Measurements from ENCODE around the gene SP110.
"Not testable (repeated sequence)": the region's sequence is repeated elsewhere in the genome, so short reads cannot be mapped to it uniquely, and the experiment has no call there.

Gene SP110

DNA sequence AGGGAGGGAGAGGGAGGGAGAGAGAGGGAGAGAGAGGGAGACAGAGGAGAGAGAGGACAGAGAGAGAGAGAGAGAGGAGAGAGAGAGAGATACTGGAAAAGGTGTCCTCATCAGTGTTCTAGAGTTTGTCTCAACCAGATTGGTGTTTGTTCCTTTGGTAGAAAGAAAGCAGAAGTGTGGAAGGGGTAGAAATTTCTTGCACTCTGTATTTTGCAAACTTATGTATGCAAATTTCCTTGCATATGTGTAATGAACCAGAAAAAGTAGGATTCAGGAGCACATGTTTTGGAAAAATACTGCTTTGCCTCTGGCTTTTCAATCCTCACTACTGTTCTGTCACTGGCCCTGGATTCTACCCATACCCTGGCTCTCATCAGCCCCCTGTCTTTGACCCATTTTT is 4.7 kb upstream of the SP110 start:
- DNase-seq (ENCODE audit: low spot score): peak; percentile 51

DNA sequence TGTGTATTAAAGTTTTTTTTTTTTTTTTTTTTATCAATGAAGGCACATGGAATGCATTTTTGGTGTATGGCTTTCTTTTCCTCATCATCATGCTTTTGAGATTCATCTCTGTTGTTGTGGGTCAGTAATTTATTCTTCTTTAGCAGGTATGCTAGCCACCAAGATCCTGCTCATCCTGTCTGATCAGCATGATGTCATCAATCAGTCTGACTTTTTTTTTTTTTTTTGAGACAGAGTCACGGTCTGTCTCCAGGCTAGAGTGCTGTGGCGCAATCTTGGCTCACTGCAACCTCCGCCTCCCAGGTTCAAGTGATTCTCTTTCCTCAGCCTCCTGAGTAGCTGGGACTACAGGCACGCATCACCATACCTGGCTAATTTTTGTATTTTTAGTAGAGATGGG is 3.0 kb upstream of the SP110 start:
- not testable (repeated sequence) for DNase-seq (ENCODE audit: low spot score)

DNA sequence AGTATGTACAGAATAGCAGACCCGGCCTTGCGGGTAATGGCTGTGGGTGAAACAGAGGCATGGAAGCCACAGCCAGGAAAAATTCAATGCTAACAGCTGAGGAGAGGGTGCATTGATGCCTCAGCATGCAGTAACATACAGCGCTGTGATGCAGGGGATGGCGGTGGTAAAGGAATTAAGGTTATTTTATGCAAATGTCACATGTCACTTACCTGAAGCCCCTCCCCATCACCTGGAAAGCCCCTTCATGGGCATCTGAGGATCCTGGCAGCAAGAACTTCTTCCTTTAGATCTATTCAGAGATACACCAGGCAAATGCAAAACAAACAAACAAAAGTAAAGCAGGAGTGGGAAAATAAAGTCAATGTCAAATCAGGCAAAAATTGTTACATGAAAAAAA is 1.7 kb upstream of the SP110 start:
- peak; percentile 56 for DNase-seq (ENCODE audit: low spot score)

DNA sequence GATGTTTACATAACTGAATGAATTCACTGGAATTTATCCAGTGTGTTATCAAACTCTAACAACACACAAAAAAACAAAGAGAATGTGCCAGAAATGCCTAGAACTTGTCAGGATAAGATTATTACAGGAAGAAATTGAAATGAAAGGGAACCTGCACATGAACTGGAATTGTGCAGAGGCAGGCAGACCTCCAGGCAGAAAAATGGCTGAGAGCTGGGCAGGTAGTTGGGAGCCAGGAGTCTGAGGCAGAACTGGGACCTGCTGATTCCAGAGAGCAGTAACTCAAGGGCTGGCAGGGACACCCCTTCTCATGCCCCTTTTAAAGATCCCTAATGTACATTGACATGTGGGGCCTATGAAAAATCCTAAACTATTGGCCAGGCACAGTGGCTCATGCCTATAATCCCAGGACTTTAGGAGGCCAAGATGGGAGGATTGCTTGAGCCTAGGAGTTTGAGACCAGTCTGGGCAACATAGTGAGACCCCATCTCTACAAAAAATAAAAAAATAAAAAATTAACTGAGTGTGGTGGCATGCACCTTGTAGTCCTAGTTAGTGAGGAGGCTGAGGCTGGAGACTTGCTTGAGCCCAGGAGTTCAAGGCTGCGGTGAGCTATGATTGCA is 674 bp upstream of the SP110 start:
- DNase-seq (ENCODE audit: low spot score): no peak

DNA sequence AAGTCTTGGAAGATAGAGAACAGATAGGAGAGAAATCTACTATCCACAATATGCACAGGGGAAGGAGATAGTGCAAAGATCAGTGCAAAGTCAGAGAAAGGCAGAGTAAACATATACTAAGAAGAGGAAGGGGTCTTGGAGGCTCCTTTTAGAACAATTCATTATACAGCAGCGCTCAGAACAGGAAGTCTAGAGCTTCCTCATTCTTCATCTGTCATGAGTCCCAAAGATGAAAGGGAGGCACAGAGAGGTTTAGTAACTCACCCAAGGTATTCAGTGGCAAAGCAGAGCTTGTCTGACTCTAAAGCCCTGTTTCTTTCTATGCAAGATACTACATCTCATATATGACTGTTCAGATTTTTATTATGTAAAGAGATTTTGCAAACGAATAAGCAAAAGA is 1.4 kb downstream of the SP110 start:
- peak; percentile 78 for DNase-seq (ENCODE audit: low spot score)

DNA sequence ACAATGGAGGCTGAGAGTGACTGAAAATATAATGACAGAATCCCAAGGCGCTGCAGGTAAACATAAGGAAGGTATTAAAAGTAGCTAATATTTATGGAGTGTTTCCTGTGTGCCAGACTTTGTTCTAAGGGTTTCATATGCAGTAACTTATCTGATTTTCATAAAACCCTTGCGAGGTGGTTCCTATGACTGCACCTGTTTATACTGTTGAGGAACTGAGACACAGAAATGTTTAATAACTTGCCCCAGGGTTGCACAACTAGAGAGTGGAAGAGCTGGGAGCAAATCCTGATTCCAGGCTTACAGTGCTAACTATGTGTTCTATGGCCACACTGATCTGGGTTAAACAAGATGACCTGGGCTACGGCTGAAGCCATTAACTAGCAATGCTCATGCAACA is 2.4 kb downstream of the SP110 start:
- peak; percentile 34 for DNase-seq (ENCODE audit: low spot score)

DNA sequence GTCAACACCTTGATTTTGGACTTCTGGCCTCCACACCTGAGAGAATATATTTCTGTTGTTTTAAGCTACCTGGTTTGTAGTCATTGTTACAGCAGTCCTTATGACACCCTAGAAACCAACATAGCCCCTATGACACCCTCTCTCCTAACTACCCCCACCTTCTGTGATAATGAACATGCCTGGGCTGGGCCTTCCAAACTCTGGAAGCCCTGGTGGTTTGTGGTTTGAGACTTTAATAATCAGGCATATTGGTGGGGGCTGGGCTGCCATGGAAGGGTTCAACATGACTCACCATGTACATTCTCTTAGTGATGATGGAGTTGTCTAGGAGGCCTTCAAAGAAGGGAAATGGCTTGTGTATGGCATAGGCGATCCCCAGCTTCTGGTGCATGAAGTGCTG is 3.3 kb downstream of the SP110 start:
- no peak for DNase-seq (ENCODE audit: low spot score)

DNA sequence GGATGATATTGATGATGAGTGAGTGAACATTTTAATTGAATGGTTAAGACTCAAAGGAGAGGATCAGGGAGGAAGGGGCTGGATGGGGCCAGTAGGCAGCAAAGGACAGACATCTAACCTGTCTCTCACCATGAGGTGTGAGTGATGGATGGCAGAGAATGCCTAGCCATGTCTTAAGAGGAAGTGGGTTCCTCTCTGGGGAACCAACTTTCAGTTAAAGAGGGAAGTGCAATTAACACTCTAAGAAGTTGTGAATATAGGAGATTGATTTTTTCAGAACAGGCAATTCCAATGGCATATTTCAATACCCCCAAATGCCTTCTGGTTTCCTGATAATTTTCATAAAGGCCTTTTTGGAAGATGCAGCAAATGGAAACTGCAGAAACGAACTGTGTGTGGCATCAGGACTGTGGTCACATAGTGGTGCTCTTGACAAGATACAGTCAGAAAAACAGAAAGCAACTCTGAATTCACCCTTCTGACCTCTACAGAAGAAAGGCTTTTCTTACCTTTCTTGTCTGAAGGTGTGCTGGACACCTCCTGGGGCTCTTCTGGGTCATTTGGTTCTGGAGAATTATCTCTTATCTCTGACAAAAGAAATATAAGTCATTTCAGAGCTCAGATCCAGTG is 10.2 kb downstream of the SP110 start:
- DNase-seq (ENCODE audit: low spot score): peak; percentile 59

DNA sequence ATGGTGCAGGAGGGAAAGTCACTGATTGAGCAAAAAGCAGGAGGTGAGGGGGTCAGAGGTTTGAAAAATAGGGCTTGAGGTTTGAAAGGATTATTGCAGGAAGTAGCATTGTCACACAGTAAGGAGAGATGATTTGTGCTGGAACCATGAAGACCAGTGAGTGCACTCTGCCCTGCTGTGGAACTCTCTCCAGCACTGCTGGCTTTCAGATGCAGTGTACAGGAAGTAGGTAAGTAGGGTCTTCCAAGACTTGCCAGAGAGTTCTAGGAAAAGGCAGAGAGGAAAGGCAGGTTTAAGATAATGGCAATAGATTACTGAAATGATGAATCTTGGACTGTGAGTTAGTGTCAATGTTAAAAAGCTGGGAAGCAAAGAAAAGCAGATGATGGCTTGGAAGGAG is 11.2 kb downstream of the SP110 start:
- DNase-seq (ENCODE audit: low spot score): no peak

DNA sequence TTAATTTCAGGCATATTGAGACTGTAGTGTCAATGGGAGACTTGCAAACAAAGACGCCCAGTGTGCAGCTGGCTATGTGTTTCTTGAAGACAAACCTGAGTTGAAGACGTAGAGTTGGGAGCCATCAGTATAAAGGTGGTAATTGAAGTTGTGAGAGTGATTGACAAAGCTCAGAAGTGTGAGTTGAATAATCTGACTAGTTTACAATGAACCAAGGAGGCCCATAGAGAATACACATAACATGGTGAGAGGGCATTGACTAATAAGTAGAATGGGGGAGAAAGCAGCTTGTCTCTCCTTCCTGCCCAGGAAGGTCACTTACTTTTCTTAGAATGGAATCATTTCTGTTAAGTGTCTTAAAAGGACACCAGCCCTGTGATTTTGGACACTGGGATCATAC is 14.1 kb downstream of the SP110 start:
- DNase-seq (ENCODE audit: low spot score): peak; percentile 30

DNA sequence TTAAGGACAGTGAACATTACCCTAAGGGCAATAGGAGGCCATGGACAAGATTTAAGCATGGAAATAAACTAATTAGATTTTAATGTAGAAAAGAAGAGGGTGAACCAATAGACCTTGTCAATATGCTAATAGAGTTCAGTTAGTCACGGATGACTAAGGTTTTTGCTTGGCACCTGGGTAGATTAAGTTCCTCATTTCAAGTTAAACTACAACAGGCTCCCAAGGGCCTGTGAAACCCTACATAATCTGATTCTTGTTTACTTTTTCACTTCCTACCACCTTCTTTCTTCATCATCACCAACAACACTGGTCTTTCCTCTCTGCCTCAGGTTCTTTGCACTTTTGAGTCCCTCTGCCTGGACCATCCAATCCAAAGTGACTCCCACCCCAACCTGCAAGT is 14.8 kb downstream of the SP110 start:
- peak; percentile 91 for DNase-seq (ENCODE audit: low spot score)

DNA sequence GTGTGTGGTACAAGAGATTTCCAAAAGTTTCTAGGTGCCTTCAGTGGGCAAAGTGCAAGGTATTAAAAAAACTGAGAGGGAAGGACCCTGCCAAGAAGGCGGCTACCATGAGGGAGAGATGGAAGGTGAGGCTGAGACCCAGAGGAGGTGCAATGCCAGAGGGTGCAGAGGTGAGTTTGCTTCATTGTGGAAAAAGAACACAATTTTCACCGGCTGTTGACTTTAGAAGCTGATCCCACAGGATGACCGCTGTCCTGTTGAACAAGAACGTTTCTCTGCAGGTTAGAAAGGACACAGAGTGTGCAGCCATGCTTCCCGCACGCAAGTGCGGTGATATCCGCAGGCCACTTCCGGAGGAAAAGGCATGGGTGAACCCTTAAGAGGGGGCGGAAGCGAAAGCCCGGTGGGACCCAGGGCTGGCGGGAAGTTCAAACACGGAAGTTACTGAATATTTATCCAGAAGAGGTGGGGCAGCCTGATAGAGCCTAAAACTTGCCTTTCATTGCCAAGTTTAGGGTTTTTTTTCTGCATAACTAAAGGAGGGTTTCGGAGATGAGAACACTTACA is 16.6 kb downstream of the SP110 start:
- peak; percentile 69 for DNase-seq (ENCODE audit: low spot score)

DNA sequence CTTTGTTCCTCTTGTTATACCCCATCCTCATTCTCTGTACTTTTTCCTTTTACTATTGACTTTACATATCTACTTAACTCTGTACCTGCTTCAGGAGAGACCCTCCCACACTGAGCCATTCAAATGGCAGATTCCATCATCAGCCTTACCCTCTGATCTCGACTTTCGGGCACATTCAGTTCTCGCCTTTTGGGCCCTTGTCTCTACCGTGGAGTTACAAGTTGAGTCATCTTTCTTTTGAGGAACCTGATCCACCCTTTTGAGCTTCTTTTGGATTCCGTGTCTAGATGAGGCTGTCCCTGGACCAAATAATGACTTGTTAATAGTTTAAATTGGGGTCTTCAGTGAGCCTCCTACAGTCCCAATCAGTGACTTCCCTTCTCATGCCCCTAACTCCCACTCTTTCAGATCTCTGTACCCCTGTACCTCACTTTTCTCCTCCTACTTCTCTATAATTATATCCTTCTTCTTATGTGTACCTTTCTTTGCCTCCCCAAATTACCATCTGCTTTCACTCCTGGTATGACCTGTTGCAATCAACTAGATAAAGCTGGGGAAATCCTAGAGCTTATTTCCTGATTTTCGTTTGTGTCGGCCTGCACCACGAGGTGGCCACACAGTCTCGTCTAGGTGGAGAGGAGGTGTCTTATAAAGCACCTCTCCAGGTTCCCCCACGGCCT is 17.2 kb downstream of the SP110 start:
- peak; percentile 52 for DNase-seq (ENCODE audit: low spot score)

DNA sequence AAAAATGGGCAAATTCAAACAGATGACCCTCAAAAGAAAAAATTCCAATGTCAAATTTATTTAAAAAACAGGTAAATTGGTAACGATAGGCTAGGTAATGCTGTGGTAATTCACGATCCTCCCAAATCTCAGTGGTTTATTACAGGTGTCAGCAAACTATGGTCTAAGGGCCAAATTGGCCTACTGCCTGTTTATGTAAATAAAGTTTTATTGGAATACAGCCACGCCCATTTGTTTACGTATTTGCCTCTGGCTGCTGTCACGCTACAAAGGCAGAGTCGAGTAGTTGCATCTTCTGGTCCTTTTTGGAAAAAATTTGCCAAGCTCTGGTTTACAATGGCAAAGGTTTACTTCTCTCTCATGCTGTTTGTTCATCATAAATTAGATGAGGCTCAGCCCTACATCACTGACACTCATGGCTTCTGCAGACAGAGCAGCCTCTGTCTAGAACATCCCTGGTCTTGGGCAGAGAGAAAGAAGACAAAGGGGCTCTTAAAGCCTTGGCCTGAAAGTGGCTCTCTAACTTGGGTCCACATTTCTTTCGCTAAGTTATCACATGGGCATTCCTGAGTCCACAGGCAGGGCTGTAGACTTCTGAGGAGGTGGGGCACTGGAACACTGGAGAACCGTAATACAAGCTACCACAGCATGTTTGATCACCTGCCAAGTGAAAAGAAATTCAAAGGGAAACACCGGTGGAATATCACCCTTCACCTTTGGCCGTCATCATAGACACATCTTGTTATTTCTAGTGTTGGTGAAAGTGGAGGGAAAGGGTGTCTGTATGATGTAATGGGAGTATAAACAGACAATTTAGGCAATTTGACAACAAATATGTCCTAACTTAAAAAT is 34.8 kb downstream of the SP110 start:
- no peak for DNase-seq (ENCODE audit: low spot score)

DNA sequence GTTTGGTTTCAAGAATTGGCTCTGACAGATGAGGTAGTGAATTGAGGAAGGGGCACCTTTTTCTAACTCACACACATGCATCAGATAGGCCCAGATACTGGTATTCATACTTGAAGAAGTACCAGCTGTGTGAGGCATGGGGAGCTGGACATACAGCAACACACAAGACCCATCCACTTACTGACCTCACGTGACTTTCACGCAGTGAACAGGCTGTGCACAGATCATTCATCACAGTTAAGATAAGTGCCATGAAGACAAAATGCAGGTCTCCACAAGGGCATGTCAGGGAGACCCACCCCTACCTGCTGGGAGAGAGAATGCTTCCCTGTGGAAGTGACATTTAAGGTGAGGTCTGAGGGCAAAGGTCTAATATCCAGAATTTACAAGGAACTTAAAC is 38.6 kb downstream of the SP110 start:
- DNase-seq (ENCODE audit: low spot score): no peak

DNA sequence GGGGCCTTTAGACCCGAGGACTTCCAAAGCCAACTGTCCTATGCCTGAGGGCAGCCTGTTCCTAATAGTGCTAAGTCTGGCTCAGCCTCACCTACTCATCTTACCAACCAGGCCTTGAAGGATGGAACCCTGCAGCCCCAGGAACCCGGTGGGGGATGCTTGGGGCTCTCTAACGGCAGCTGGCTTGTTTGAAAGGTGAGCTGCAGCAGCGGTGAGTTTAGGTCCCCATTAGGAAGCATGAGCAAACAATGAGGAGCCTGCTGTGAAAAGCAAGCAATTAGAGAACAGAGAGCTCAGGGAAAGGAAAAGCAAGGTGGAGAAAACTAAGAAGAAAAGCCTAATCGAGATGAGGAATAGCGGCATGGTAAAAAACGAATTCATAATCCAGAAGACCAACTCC is 39.9 kb downstream of the SP110 start:
- DNase-seq (ENCODE audit: low spot score): no peak

DNA sequence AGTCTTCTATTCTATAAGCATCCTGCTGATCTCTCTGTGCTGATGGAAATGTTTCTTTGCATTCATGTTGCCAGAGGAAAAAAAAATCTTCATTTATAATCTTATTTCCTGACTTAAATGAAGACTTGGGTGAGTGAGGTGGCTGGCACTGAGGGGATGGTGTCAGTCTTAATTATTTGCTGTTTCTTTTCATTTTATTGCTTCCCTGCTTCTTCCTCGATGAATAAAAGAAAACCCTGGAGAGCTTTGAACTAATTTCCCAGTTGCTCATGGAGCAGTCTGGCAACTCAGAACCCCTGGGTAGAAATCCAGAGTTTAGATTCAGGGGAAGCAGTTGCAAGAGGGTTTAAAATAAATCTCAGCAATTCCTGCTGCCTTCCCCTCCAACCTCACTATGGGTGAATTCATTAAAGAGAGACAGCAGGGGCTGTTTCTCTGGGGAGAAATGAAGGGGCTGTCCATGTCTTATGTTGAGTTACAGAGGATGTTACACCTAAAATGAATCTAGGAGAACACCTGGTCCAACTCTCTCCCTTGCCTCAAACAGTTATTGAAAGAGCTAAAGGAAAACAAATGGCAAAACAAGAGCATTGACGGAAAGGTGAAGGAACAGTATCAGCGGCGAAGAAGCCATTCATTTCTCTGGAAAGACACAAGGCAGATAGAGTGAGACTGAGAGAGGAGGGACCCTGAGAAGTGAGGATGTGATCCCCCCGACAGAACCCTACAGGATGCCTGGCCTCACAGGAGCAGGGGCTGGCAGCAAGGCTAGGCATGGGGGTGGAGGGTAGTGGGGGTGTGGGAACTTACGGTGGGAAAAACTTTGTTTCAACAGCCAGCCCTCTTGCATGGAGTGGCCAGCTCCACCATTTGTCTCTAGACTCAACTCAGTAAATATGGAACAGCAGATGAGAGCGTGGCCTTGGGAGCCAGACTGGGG is 41.0 kb downstream of the SP110 start:
- no peak for DNase-seq (ENCODE audit: low spot score)

DNA sequence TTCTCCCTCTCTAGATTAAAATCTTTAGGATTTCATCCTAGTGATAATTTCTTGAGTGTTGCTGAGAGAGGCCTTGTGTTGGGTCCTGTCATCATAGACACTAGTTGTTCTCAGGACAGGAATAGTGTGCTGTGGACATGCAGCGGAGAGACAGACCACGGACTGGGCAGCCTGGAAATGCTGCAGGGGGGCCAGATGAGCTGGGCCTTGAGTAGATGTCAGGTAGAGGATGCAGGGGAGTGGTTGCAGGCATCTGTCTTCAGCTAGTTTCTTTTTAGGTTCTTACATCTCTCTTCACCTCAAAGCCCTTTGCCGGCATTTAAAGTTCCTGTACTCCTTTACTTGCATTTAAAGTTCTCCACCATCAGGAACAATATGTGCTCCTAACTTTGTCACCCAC is 42.8 kb downstream of the SP110 start:
- no peak for DNase-seq (ENCODE audit: low spot score)

DNA sequence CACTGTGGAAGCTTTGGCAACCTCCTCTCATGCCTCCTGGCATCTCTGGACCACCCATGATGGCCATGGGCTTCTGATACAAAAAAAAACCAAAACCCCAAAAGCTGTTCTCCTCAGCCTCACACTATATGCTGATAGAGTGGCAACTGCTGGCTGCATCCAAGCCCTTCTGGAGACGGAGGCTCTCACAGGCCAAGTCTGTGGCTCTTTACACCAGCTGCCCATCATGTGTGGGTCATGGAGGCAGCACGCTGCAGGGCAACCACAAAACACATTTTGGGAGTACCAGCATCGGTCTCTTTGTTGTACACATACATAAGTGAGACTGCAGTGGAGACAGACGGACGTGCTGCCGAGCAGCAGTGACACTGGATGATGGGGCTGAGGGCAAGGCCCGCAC is 45.3 kb downstream of the SP110 start:
- no peak for DNase-seq (ENCODE audit: low spot score)

DNA sequence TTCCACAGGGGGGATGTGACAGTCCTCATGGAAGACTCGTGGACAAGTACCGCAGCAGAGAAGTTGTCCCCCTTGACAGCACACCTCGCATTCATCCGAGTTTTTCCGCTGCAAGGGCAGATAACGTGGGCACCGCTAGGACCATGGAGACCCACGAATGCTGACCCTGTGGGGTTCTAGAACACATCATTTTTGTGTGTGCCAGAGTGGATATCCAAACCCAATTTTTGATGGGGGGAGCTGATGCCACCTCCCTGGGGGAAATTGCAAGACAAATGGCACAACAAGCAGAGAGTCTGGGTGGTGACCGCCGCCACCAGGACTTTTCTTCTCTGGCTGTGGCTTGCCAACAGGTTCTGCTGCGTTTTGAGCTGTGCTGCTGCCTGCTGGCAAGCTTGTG is 46.9 kb downstream of the SP110 start:
- DNase-seq (ENCODE audit: low spot score): no peak

DNA sequence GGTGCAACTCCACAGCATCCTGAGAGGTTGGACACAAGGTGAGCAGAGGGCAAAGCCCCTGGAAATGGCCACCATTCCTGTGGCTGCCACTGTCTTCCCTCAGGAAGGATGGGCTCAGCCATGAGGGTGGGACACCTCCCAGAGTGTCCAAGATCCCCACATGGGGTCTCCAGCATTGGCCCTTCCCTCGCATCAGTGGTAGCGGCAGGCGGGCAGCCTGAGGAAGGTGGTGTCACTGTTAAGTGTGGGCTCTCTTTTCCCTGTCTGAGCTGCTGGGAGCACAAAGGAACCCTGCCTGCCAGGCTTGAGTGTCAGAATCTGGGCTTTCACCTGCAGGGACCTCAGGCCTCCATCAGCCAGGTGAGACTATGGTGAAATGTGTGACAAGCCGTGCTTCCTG is 47.6 kb downstream of the SP110 start:
- DNase-seq (ENCODE audit: low spot score): no peak
